NCI-H128 (cell line): ENCODE measurements around the gene RAD51AP2.
"Not testable (repeated sequence)": the region's sequence is repeated elsewhere in the genome, so short reads cannot be mapped to it uniquely, and the experiment has no call there.

ENCODE experiments used
- DNase-seq: peaks from one replicate; lab custom pipeline; 2025; ENCODE audit not compliant: unreplicated experiment; lab: John Stamatoyannopoulos, UW

RAD51AP2 gene

DNA sequence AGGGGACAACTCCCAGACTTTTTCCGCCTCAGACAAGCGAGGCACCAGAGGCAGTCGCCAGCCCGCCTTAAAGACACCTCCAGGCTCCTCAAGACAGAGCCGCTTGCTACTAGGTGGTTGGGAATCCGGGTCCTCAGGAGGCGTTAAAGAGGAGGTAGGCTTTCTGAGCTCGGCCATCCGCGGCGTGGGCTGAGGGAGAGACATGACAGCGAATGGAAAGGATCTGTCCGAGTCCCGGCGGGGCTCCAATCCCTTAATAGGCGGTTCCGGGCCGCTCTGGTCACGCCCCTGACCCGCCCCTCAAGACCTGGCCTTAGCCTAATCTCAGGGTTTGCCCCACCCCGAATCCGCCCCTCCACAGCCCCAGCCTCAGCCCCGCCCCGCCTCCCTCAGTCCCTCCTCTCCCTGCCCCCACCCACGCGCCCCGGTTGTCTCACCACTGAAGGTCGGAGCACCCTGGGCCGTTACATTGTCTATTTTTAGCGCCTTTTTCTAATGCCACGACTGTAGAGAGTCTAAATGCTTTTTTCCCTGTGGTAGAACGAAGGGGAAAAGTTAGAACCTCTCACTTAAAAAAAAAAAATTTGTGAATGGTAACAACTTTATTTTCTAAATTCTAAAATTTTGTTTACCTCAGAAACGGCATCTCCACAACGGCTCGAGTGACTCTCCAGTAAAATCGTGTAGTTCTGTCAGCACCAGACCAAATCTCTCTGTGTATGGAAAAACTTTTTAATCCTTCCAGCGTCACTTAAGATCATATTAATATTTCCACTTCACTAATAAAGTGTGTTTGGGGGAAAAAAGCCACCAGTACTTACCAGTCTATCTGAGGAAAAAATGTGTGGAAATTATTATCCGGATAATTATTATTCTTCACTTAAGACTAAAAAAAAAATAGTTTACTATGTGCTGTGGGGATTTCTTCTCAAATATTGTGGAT lies at the start of gene RAD51AP2:
Gene RAD51AP2 (minus strand): TSS at position 229 of the 943 bp plus-strand sequence. CDS start 25 bp downstream, at position 204.
- no peak for DNase-seq

DNA sequence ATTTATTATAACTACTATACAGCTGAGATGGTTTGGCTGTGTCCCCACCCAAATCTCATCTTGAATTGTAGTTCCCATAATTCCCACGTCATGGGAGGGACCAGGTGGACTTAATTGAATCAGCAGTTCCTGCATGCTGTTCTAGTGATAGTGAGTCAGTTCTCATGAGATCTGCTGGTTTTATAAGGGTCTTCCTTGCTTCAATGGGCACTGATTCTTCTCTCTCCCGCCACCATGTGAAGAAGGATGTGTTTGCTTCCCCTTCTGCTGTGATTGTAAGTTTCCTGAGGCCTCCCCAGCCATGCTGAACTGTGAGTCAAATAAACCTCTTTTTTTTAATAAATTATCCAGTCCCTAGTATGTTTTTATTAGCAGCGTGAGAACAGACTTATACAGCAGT lies 47.5 kb upstream of the RAD51AP2 start:
- not testable (repeated sequence) for DNase-seq

DNA sequence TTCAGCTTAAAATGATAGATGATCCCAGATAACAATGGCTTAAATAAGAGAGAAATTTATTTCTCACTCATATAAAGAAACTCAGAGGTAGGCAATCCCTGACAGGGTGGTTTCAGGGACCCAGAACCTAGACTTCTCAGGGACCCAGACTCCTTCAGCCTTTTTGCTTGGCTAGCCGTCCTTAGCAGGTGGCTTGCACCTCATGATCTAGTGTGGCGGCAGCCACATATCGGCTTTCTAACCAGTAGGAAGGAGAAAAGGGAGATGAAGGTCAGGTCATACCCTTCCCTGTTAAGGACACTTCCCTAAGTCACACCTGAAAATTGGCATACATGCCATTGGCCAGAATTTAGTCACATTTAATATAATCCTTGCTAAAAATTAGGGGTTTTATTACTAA lies 40.6 kb upstream of the RAD51AP2 start:
- no peak for DNase-seq

DNA sequence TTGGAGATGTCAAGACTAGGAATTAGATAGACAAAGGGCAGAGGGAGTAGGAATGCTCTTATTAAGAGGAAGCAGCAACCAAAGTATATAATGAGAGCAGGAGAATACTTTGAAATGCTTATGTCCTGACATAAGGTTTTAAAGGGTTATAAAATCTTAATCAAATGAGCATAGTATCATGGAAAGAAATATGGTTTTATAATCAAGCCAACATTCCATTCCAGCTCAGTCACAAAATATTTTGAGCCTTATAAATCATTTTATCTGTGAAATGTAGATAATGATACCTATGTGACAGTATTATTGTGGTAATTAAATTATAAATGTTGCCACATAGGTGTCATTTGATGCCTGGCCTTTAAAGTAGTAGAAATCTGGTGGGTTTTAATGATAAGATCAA lies 39.8 kb upstream of the RAD51AP2 start:
- no peak for DNase-seq

DNA sequence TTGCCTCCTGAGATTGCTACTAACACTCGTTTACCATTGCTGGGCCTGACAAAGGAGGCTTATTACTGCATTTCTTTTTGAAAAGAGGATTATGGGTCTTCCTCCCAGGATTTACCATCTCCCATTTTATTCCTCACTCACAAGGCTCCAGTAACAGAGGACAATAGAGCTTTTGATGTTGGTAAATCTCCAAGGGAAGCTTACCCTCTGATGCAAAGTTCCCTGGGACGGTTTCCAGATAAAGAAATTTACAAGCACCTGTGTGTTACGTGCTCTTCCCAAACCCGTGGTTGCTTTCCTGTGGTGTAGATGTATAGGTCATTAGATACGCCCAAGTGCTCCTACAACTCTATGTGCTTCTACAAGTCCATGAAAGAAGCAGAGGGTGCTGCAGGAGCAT lies 39.4 kb upstream of the RAD51AP2 start:
- no peak for DNase-seq

DNA sequence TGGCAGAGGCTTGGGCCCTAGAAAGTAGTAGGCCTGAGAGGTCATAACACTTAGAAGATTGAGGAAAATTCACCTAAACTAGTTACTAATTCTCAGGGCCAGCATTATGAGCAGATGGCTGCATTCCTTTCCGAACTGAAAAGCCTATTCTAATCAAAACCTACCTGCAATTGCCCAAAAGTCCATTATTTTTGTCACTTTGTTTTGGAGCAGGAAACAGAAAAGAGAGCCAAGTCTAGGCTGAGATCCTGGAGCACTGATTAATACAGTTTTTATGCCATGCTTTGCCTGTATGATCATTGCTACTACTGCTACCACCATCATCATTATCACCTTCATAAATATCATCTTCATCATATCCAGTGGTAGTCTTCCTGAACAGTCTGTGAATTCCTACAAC lies 36.9 kb upstream of the RAD51AP2 start:
- no peak for DNase-seq

DNA sequence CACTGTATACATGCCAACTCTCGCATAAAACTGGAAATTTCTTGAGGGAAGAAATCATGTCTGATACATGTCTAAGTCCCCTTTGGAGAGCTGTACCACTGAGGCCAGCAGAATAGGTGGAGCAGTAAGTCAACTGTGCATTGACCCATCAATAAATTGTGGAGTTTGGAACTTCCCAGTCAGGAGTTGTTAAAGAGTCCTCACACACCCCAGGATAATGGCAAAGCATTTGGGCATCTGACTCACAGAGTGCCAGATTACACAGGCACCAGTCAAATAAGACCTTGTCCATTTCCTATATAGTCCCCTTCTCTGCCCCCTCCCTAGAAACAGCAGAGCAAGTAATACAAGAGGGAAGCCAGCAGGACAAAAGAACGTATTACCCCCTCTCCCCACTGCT lies 32.7 kb upstream of the RAD51AP2 start:
- no peak for DNase-seq

DNA sequence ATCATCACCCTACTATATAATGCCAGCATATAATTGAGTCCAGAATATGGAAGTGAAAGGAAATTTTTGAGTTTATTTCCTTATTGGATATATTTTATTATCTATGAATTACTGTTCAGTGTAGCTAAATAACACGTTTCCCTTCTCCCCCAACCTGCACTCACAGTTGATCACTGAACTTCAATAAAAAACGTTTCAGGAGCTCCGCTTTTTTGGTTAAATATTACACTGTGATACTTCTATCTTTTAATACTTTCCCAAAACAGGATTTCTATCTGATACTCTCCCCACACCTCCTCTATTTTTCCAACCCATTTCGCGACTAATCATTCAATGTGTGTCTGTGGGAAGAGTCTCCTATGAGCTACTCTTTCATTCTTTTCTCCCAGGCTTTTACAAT lies 29.5 kb upstream of the RAD51AP2 start:
- no peak for DNase-seq

DNA sequence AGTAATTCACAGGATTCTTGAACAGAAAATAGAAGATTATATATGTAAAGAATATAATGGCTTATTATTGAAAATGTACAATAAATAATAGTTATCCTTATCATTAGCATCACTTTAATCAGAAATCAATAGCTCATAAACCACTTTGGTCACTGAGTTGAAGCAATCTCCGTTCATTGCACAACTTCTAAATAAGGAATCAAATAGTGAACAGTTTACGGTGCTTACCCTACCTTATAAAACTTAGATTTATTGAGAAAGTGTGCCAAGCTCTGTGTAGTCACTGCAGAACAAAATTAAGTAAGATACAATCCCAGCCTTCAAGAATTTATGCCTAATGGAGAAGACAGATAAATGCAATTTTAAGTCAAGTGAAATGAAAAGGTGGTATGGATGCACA lies 29.0 kb upstream of the RAD51AP2 start:
- no peak for DNase-seq

DNA sequence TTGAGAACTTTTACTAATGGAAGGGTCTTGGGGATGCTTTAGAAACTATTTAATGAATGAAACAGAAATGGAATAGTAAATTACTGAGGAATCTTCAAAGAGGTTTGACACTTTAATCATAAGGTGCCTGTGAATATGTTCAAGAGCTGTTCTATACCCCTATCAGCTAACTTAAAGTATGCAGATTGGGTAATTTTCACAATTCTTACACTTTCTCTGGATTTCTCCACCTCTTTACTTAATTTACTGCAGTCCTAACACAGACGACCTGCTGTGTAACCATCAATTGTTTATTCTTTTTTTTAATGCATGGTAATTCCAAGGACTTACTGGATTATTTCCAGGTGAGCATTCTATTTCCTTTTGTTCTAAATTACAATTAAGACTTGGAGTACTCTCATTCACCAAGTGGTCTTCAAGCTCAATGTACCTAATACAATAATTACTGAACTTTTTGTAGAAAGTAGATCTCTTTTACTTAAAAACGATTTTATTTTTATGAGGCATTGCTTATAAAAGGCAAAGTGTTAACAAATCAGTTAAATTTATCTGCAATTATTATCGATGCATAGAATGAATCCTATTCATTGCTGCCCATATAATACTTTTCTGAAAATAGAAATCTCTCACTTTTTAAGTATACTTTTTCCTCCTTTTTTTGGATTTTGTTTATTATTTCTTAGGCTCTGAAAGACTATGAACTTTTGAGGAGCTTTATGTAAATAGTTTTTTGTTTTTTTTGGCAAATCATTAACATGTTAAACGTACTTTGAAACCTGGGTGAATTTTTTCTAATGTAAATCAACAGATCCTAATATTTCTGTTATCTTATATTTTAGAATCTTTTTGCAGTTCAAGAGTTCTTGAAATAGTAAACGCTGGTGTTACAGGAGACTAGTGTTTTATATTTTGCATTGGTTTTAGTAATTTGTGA lies 27.7 kb upstream of the RAD51AP2 start:
- no peak for DNase-seq

DNA sequence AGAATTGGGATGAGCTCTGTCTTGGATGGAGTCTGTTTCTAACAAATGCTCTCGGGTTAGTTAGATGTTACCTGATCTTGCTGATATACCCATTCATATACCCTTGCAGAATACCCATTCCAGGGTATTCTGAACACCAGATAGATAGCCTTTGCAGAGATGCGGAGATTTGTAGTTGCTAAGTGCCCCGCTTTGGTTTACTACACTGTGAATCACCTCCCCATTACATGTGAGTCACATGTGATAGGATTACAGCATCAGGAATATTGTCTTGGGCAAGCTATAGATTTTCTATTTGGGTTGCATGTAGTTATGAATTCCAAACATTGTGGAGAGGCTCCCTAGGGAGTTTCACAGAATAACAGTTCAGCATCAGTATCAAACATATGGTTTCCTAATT lies 26.0 kb upstream of the RAD51AP2 start:
- DNase-seq, result no peak

DNA sequence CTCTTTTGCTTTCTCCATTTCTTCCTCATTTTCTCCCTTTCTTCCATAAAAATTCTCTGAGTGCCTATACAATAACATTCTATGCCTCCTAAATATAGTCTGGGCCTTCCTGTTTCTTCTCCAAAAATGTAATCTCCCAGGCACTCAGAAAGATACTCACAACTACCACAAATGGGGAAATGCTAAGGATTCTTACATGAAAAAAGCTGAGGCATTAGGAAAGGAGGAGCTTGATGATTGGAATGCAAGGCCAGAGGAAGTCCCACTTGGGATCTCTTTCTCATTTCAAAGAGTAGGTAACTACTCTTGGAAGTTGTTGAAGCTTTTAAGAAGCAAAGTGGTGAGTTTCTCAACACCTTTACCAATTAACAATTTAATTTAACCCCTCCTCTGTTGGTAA lies 25.6 kb upstream of the RAD51AP2 start:
- no peak for DNase-seq

DNA sequence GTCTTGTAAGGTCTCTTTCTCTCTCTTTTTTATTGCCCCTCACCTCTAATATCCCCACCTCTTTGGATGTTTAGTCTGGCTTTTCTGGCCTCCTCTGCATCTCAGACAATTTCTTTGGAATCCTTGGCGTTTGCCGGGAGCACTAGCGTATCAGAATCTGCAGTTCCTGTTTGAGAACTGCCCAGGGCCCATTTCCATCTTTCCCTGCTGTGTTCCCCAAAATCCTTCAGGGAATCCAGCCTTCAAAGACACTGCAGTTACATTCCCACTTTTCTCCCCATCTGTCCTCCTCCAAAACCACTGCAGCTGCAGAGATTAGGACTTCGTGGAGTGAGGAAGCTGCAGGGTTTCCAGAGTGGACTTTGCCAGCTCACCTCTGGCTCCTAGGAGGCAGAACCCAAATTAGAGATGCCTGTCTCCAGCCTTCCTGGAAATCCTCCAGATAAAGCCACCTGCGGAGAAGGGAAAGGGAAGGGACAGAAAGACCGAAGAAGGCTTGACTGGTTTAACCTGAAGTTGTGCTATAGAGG lies 25.0 kb upstream of the RAD51AP2 start:
- DNase-seq, result no peak

DNA sequence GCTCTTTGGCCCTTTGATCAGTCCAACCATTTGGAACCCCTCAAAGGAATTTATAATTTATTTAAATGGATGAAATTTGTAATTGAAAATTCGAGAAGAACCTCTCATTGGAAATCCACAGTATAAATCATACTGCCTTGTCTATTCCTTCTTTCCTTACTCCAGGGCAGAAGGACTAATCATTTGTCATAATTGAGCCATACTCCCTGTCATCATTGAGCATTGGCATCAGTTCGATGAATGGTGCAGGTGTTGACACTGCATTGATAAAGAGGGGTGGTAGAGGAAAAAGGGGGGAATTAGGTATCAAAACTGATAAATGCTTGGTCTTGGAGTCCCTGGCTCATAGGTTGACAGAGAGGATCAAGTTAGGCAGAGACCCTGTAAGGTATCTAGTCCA lies 24.2 kb upstream of the RAD51AP2 start:
- DNase-seq, result no peak

DNA sequence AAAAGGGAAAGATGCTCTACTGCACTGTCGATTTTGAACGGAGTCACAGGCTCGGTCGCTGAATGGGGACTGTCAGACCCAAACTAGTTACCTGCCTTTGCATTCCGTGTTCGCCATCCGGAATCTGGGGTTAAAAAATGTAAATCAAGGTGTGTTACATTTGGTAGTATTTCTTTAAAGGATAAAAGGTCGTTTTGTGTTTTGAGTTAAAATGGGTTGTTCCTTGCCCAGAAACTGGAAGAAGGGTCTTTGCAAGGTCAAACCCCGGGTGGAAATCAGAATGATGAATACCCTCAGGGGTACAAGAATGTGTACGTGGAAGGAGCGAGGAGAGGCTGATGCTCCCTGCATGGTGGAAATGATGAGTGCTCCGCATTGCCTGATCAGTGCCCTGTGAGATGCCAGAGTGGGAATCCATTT lies 23.3 kb upstream of the RAD51AP2 start:
- DNase-seq, result no peak

DNA sequence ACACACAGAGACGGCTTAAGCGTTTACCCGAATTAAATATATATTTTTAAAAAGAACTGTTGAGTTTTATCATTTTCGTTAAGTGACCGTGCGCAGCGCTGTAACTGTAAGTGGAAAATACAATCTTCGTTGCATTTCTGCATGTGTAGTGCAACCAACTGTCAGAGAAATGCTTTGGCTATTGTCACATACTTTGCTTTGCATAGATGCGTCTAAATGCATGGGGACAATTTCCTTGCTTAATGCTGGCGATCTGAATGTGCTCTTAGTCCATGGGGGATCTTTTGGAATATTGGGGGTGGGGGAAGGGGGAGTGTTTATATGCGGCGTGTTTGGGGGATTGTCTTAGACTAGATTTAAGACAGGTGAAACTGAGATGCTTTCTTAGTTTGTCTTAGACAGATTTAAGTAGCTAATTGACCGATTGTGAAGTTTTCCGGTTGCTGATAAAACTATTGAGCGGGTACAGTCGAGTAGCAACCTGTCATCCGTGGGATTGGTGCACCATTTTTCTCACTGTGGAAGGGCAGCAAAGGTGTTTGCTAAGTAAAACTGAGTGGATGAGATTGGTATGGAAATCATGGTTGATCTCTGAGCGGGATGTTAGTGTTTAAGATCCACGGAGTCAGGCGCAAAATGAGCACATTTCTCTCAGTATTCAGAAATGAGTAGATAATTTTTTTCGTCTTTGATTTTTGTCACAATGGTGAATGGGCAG lies 22.7 kb upstream of the RAD51AP2 start:
- DNase-seq, result no peak

DNA sequence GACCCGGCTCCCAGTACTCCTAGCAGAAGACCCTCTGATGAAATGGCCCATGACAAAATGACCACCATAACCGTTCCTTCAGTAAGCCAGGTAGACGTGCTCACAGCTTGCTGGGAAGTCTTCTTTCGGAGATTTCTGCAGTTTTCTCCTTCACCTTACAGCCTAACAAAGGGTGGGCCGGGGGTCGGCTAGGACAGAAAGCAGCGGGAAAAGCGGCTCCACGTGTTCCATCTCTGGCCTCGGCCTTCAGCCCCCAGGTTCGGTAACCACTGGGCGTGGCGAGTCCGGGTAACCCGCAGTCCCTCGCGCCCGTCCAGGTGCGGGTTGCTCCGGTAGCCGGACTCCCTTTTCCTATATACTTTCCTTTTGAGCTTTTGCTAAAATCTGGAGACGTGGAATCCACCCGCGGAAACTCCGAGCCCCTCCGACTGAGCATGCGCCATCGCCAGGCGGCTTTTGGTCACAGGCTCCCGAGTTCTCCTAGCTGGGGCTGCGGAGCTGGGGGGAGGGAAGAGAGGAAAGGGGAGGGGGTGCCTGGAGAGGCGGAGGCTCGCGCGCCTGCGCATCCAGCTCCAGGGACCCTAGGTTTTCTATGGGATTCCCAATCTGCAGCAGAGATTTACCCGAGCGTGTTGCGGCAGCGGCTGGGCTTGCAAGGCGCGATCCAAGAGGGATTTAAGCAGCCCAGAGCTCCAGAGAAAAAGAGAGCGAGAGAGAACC lies 22.0 kb upstream of the RAD51AP2 start, which contains the start of gene VSNL1:
Gene VSNL1 (plus strand): TSS at position 604 of the 720 bp plus-strand sequence. CDS start 51,379 bp downstream, outside the sequence.
- DNase-seq, result peak; percentile 65

DNA sequence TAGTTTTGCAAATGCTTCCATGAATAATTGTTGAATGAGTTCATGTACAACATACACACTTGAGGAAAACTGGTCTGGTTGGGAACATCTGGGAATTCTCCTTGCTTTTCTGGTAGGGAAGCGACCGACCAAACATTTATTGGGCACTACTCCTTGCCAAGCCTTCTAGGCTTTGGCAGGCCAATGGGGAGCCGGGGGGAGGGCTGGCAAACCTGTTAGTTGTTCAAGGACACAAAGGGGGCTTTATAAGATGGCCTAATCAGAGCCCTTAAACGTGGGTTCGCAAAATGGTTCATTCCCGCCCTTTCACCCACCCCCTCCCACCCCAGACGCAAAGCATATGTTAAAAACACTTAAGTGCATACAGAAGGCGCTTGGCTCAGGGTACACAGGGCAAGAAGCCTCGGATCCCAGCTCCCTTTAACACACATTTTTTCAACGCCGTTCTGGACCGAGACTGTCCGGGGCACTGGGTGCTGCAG lies 21.4 kb upstream of the RAD51AP2 start:
- no peak for DNase-seq

DNA sequence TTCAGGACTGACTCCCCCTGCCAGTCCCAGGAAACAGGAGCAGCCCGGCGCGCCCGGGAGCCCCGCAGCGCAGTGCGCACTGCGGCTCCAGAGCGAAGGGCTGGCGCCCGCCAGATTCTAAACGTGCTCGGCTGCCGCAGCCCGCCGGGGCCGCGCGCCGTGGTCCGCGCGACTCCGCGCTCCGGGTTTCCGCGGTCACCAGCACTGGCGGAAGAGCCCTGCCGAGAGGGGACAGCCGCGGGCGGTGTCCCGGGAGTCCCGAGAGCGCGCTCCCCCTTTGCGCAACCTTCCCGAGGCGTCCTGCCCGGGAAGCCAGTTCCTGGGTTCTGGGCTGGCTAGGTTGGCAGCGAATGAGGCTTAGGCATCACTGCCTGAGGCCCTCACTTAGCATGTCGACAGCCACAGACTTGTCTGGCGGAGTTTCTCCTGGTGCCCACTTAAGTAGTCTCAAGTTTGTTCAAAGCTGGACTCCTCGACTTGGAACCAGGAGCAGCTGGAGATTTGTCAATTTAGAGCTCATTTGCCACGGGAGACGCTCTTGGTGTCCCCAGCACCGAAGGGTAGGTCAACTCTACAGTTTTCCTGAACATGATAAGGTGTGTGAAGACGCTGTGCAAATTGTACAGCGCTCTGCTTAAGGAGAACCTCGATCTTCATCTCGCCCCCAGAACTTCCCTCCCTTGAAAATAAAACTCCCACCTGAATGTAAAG lies 20.8 kb upstream of the RAD51AP2 start:
- DNase-seq, result no peak
